ENCODE results near the gene VSTM2A. TPM values are rescaled to one million over a fixed set of nuclear protein-coding genes. Genes with fewer than 3 reads are reported as not detected.

VSTM2A gene
- total RNA-seq, 4 donors from 2014 or later, result not detected

GRCh38 chr7:54560723-54561122 is 18.5 kb downstream of the VSTM2A start:
- TF ChIP-seq POLR2A (IDR thresholded peaks at IDR 0.05), result no peak
- TF ChIP-seq, protein P1, sequence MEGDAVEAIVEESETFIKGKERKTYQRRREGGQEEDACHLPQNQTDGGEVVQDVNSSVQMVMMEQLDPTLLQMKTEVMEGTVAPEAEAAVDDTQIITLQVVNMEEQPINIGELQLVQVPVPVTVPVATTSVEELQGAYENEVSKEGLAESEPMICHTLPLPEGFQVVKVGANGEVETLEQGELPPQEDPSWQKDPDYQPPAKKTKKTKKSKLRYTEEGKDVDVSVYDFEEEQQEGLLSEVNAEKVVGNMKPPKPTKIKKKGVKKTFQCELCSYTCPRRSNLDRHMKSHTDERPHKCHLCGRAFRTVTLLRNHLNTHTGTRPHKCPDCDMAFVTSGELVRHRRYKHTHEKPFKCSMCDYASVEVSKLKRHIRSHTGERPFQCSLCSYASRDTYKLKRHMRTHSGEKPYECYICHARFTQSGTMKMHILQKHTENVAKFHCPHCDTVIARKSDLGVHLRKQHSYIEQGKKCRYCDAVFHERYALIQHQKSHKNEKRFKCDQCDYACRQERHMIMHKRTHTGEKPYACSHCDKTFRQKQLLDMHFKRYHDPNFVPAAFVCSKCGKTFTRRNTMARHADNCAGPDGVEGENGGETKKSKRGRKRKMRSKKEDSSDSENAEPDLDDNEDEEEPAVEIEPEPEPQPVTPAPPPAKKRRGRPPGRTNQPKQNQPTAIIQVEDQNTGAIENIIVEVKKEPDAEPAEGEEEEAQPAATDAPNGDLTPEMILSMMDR (IDR thresholded peaks at IDR 0.05 in 4 of 5, conservative IDR thresholded peaks at IDR 0.05 in 1 of 5), result no peak

GRCh38 chr7:54563329-54563916 is 21.2 kb downstream of the VSTM2A start:
- Histone ChIP-seq H3K27me3 (no peaks in the 10 kb centered on the region), H3K4me3 (no peak overlapping the region), H3K9me3 (no peaks in the 10 kb centered on the region), H3K27ac (no peak overlapping the region), H3K36me3 (no peaks in the 10 kb centered on the region), H3K4me1 (no peaks in the 10 kb centered on the region)
- no peak for DNase-seq
- ATAC-seq, result no peak
- intact Hi-C loops (cut with DNase I; ENCODE audit: low total_unique reads) (no loop called here), in situ Hi-C loops (cut with MboI; ENCODE audit: low sequenced_read_pairs in 4 of 4) (no loop called here)
- TF ChIP-seq POLR2A (IDR thresholded peaks at IDR 0.05), result no peak

More at GRCh38 chr7:54560723-54561122, 18.5 kb downstream of the VSTM2A start:
- H3K36me3 ChIP-seq, result no peaks in the 10 kb centered on the region
- intact Hi-C loops (cut with DNase I; ENCODE audit: low total_unique reads), result no loop called here
- DNase-seq, result no peak
- no peak overlapping the region for H3K4me3 ChIP-seq
- no peak overlapping the region for H3K27ac ChIP-seq
- in situ Hi-C loops (cut with MboI; ENCODE audit: low sequenced_read_pairs in 4 of 4), result no loop called here
- ATAC-seq, result no peak
- no peaks in the 10 kb centered on the region for H3K27me3 ChIP-seq
- H3K9me3 ChIP-seq, result no peaks in the 10 kb centered on the region
- H3K4me1 ChIP-seq, result no peaks in the 10 kb centered on the region

DNA sequence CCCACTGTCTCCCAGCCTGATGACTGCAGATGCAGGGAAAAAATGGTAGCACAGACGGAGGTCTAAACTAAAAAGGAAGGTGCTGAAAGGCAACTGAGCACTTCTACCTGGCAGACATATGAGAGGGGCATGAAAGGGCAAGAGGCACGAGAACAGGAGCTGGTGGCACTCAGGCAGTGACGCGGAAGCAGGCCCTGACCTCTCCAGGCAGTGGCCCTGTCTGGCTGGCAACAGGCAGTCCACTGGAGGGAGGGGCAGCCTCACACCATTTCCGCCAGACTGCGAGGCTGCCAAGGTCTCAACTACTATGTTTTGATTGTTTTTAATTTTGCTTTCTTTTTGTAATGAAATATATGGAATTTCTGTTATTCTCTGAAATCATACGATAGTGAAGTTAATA is 23.3 kb downstream of the VSTM2A start:
- no peaks in the 10 kb centered on the region for H3K27me3 ChIP-seq
- TF ChIP-seq, protein P1 (IDR thresholded peaks at IDR 0.05 in 4 of 5, conservative IDR thresholded peaks at IDR 0.05 in 1 of 5), result no peak
- TF ChIP-seq POLR2A (IDR thresholded peaks at IDR 0.05), result no peak
- no peaks in the 10 kb centered on the region for H3K4me1 ChIP-seq
- DNase-seq, result no peak
- intact Hi-C loops (cut with DNase I; ENCODE audit: low total_unique reads) (no loop called here), in situ Hi-C loops (cut with MboI; ENCODE audit: low sequenced_read_pairs in 4 of 4) (no loop called here)
- H3K9me3 ChIP-seq, result no peaks in the 10 kb centered on the region
- no peaks in the 10 kb centered on the region for H3K36me3 ChIP-seq
- no peak overlapping the region for H3K4me3 ChIP-seq
- no peak for ATAC-seq
- H3K27ac ChIP-seq, result no peak overlapping the region

GRCh38 chr7:54581511-54581910 is 39.3 kb downstream of the VSTM2A start:
- no peak for DNase-seq
- ATAC-seq, result no peak
- Histone ChIP-seq H3K4me3 (no peak overlapping the region), H3K36me3 (no peaks in the 10 kb centered on the region), H3K4me1 (no peaks in the 10 kb centered on the region), H3K27ac (no peak overlapping the region), H3K27me3 (no peaks in the 10 kb centered on the region), H3K9me3 (no peaks in the 10 kb centered on the region)
- in situ Hi-C loops (cut with MboI; ENCODE audit: low sequenced_read_pairs in 4 of 4), result no loop called here
- TF ChIP-seq POLR2A (IDR thresholded peaks at IDR 0.05), result no peak
- TF ChIP-seq, protein P1 (IDR thresholded peaks at IDR 0.05 in 4 of 5, conservative IDR thresholded peaks at IDR 0.05 in 1 of 5), result no peak
- intact Hi-C loops (cut with DNase I; ENCODE audit: low total_unique reads), result no loop called here

DNA sequence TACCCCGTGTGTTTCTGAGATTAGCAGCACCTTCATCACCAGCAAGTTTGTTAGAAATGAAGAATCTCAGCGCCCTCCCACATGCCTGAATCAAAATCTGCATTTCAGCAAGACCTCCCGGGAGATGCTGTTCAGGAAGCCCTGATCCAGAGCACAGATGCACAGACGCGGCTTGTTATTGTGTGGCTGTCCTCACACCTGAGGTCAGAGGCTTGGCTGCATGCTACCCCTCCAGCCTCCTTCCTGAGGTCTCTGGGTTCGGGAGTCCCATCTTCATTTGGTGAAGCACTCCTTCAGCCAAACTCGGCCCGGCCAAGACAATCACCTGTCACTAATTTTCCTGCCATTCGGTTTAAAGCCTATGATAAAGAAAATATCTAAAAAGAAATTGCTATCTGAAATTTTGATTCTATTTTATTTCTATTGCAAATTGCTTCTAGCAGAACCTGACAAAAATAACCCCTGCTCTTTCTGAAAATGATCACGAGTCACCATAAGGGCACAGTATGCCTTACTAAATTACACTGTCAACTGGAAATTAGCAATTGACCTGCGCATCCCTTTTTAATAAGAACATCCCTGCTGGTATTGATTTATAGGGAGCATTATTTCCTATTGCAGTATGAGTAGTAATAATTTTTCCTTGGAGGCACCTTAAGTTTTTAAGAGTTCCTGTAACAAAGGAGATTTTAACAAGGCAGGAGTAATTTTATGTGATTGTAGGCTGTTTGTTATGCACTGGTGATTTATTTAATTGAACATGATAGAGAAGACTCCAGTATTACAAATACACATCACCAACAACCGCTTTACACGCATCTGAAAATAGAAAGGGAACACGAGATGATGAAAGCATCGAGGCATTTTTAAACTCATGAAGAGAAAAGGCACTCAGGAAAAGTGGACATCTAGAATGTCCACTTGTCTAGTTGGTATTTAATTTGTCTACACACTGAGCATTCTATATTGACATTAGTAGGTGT is 49.5 kb downstream of the VSTM2A start:
- intact Hi-C loops (cut with DNase I; ENCODE audit: low total_unique reads), result no loop called here
- no peaks in the 10 kb centered on the region for H3K36me3 ChIP-seq
- no peak overlapping the region for H3K4me3 ChIP-seq

More for the DNA sequence above, 49.5 kb downstream of the VSTM2A start:
- DNase-seq, result no peak
- H3K27ac ChIP-seq, result no peak overlapping the region
- H3K27me3 ChIP-seq, result no peaks in the 10 kb centered on the region
- in situ Hi-C loops (cut with MboI; ENCODE audit: low sequenced_read_pairs in 4 of 4), result no loop called here
- no peaks in the 10 kb centered on the region for H3K9me3 ChIP-seq
- no peaks in the 10 kb centered on the region for H3K4me1 ChIP-seq
- no peak for ATAC-seq
- TF ChIP-seq POLR2A (IDR thresholded peaks at IDR 0.05), result no peak
- TF ChIP-seq, protein P1 (IDR thresholded peaks at IDR 0.05 in 4 of 5, conservative IDR thresholded peaks at IDR 0.05 in 1 of 5), result no peak
